Right lobe of liver (tissue), 6 donors: Measurements from ENCODE around the gene PTPRD. TPM values are rescaled to one million over a fixed set of nuclear protein-coding genes. Genes with fewer than 3 reads are reported as not detected.

Experiments used
- ATAC-seq, 4 donors: fragments of 200-7000 bp; cut with Tn5 transposase; one replicate each; pipeline ENCODE4 v1.9.1; 2020; ENCODE audit warnings: mild to moderate bottlenecking in 4 of 4, moderate library complexity in 4 of 4
- DNase-seq, 3 donors: peaks; one replicate each; pipeline ENCODE4 v3.0.0-alpha.2; 2020
- H3K27ac ChIP-seq, 3 donors: fragments of 200-600 bp; one replicate each; pipeline ENCODE4 v1.8.0; 2022
- H3K27me3 ChIP-seq, 2 donors: fragments of 200-600 bp; one replicate each; pipeline ENCODE4 v1.8.0; 2022
- H3K36me3 ChIP-seq, 4 donors: fragments of 200-600 bp; sonication (generic) in 1 of 4; one replicate each; pipeline versions ENCODE4 v1.5.1 to v1.8.0; 2017 to 2022; ENCODE audit warnings: control low read depth in 1 of 4
- H3K4me1 ChIP-seq, 4 donors: fragments of 200-600 bp; sonication (generic) in 1 of 4; one replicate each; pipeline versions ENCODE4 v1.5.1 to v1.8.0; 2017 to 2022; ENCODE audit warnings: control low read depth in 1 of 4
- H3K4me3 ChIP-seq, 3 donors: fragments of 200-600 bp; one replicate each; pipeline ENCODE4 v1.8.0; 2022
- H3K9me3 ChIP-seq, 4 donors: fragments of 200-600 bp; sonication (generic) in 1 of 4; one replicate each; pipeline versions ENCODE4 v1.5.1 to v1.8.0; 2017 to 2022; ENCODE audit warnings: control low read depth in 1 of 4
- POLR2A ChIP-seq: fragments of 450-650 bp; IDR thresholded peaks from one replicate; pipeline ENCODE4 v1.6.1; 2017; ENCODE audit warnings: antibody characterized with exemption, mild to moderate bottlenecking
- WGBS: methylation state at CpG from one replicate; pipeline ENCODE4 v1.1.6; 2018; ENCODE audit warnings: low coverage, low lambda C conversion rate; ENCODE audit not compliant: insufficient coverage; ENCODE audit errors: missing lambda C conversion rate; 5-methylcytosine and 5-hydroxymethylcytosine counted together
- intact Hi-C, 2 donors: fragments of 100-400 bp; cut with DNase I; formaldehyde crosslinking; loops; one replicate each; pipeline versions ENCODE4 v1.11.2 to v1.14.1; 2022
- total RNA-seq, 6 experiments: library from RNA; depleted of rRNA in 2 of 6; stranded (reverse); fragments of >200 nt in 2 of 6; fragmentation: NEBNext Ultra II Directional in 3 of 6; extraction: Animal tissue kit (Norgen Biotek cat#: 25700) in 3 of 6; gene quantifications; one replicate each; pipeline versions ENCODE4 v1.1.0 to v1.2.4, GENCODE V29; 2016 to 2023
- TF ChIP-seq, protein P1 (sequence below), 4 donors: fragments of 200-600 bp in 3 of 4; fragments of 450-650 bp in 1 of 4; IDR thresholded peaks; one replicate each; pipeline versions ENCODE4 v1.5.1 to v1.8.0; 2016 to 2022; ENCODE audit warnings: antibody characterized with exemption in 4 of 4, mild to moderate bottlenecking in 2 of 4
- donor health status: DM: no; HTN: yes; CAD: no.
- donor health status: DM: no; HTN: no; CAD: no.
- donor health status: DM: no; HTN: no; CAD: no.
- donor health status: DM: no; HTN: yes; CAD: no.
- donor health status: DM: no; HTN: yes; CAD: no.

PTPRD gene
- total RNA-seq, 6 experiments from 2014 or later: 5.4 to 29.8 (median 13.9) TPM

GRCh38 chr9:8560560-8561525, 2052.0 kb downstream of the PTPRD start:
- Histone ChIP-seq H3K4me3 (no peak overlapping the region), H3K27me3 (no peaks in the 10 kb centered on the region), H3K9me3 (no peaks in the 10 kb centered on the region), H3K4me1 (peaks cover 0 to 10% (median 3%) of the 10 kb centered on the region in 4 donors), H3K27ac (no peak overlapping the region), H3K36me3 (no peaks in the 10 kb centered on the region)
- intact Hi-C loops: no loop called here
- TF ChIP-seq POLR2A: no peak
- TF ChIP-seq, protein P1, sequence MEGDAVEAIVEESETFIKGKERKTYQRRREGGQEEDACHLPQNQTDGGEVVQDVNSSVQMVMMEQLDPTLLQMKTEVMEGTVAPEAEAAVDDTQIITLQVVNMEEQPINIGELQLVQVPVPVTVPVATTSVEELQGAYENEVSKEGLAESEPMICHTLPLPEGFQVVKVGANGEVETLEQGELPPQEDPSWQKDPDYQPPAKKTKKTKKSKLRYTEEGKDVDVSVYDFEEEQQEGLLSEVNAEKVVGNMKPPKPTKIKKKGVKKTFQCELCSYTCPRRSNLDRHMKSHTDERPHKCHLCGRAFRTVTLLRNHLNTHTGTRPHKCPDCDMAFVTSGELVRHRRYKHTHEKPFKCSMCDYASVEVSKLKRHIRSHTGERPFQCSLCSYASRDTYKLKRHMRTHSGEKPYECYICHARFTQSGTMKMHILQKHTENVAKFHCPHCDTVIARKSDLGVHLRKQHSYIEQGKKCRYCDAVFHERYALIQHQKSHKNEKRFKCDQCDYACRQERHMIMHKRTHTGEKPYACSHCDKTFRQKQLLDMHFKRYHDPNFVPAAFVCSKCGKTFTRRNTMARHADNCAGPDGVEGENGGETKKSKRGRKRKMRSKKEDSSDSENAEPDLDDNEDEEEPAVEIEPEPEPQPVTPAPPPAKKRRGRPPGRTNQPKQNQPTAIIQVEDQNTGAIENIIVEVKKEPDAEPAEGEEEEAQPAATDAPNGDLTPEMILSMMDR (IDR thresholded peaks at IDR 0.05): no peak
- no peak for ATAC-seq
- DNase-seq: no peak
- 60% methylated on average over 6 of the region's 6 CpGs for WGBS

DNA sequence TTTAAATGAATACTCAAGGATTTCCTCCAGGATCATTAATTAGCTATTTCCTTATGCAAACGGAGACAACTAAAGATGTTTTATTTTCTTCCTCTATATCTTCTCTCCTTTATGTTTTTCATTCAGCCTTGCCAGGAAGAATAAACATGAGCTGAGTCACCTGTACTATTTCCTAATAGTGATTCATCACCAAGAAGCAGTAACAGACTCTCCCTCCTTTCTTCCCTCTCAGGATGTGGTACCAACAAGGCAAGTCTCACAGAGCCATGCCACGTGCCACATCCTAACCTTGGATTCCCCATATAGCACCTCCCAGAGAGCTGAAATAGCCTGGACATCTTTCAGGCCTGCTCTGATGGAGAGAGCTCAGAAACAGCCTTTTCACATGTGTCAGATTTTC, 2054.6 kb downstream of the PTPRD start:
- no peaks in the 10 kb centered on the region for H3K27me3 ChIP-seq
- no peak overlapping the region for H3K27ac ChIP-seq
- peak in 1 of 4 donors; percentile 39 for ATAC-seq
- no peaks in the 10 kb centered on the region for H3K9me3 ChIP-seq
- H3K4me1 ChIP-seq: peaks cover 0 to 12% (median 3%) of the 10 kb centered on the region in 4 donors
- intact Hi-C loops: no loop called here
- no peak for DNase-seq
- no peak overlapping the region for H3K4me3 ChIP-seq
- H3K36me3 ChIP-seq: no peaks in the 10 kb centered on the region
- TF ChIP-seq, protein P1 (IDR thresholded peaks at IDR 0.05): no peak
- no peak for TF ChIP-seq POLR2A
- 50% methylated on average over 2 of the region's 2 CpGs for WGBS

DNA sequence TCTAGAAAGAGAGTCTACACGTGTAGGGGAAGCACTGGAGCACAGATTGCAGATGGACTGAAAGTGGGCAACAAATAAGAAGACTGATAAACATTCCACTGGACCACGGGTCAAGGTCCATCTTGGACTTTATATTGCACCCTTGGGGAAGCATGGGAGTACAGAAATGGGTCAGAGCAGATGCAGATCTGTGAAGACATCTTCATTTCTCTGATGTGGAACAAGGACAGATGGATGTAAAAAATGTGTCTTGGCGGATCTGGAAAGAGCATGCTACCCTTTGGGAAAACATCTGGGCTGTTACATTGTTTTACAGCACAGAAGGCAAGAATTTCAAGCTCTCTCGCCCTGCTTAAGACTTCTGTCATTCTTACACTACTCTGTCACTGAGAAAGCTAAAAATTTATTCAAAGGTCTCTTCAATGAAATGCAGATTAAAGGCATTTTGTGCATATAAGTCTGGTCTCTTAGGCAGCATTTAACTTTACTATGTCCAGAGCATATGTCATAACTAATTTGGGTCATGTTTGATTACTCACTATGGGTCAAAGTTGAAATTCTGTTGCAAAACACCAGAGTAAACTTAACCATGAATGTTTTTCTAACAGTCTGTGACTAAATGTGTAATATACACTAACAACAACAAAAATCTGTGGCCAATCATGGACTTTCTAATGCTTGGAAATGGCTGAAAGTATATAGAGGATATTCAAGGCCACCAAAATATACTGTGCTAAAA, 2056.9 kb downstream of the PTPRD start:
- no peak for DNase-seq

GRCh38 chr9:8553444-8553843, 2059.4 kb downstream of the PTPRD start:
- Histone ChIP-seq H3K27me3 (no peaks in the 10 kb centered on the region), H3K9me3 (no peaks in the 10 kb centered on the region), H3K36me3 (no peaks in the 10 kb centered on the region), H3K4me3 (no peak overlapping the region), H3K4me1 (peaks cover 0 to 12% (median 3%) of the 10 kb centered on the region in 4 donors), H3K27ac (no peak overlapping the region)
- no peak for ATAC-seq
- no peak for DNase-seq
- TF ChIP-seq, protein P1 (IDR thresholded peaks at IDR 0.05): no peak
- TF ChIP-seq POLR2A: no peak
- 87% methylated on average over 4 of the region's 4 CpGs for WGBS
- intact Hi-C loops: no loop called here

More for the DNA sequence above, 2056.9 kb downstream of the PTPRD start:
- no peak overlapping the region for H3K4me3 ChIP-seq
- TF ChIP-seq, protein P1 (IDR thresholded peaks at IDR 0.05): no peak
- TF ChIP-seq POLR2A: no peak
- intact Hi-C loops: no loop called here
- H3K36me3 ChIP-seq: no peaks in the 10 kb centered on the region
- peaks cover 0 to 12% (median 3%) of the 10 kb centered on the region in 4 donors for H3K4me1 ChIP-seq
- WGBS: 36% methylated on average over 4 of the region's 4 CpGs
- peak; percentile 80 to 96 (median 91) for ATAC-seq
- H3K27me3 ChIP-seq: no peaks in the 10 kb centered on the region
- H3K9me3 ChIP-seq: no peaks in the 10 kb centered on the region
- H3K27ac ChIP-seq: peak overlapping the region in 1 of 3 donors; percentile 8
